RWPE1 (cell line): Measurements from ENCODE around the gene LRTM2.

Experiments used
- CTCF ChIA-PET: fragments of 350-600 bp; sonication (Branson Sonifier 250); formaldehyde crosslinking; extraction: SDS; loops from one replicate; lab custom pipeline; 2021; lab: Yijun Ruan, JAX
- POLR2A ChIA-PET: fragments of 400-600 bp; formaldehyde crosslinking; extraction: SDS; loops from one replicate; lab custom pipeline; 2020; ENCODE audit warnings: antibody characterized with exemption; ENCODE audit not compliant: low non-redundant PET; lab: Yijun Ruan, JAX
- DNase-seq: peaks from one replicate; pipeline ENCODE4 v3.0.0; 2012; ENCODE audit warnings: low spot score
- H3K27ac ChIP-seq: fragments of 450-650 bp; 2 replicates; pipeline ENCODE4 v1.5.1; 2017
- CTCF ChIP-seq: fragments of 450-650 bp; conservative IDR thresholded peaks from 2 replicates; pipeline ENCODE4 v1.5.1; 2017; ENCODE audit warnings: low read depth, mild to moderate bottlenecking

Gene LRTM2

GRCh38 chr12:1806301-1807086 is 13.9 kb upstream of the LRTM2 start:
- ChIA-PET POLR2A (no interaction called here), CTCF (no interaction called here)
- no peak for TF ChIP-seq CTCF
- no peak for DNase-seq
- no peak overlapping the region for H3K27ac ChIP-seq

- no peak overlapping the region for H3K27ac ChIP-seq
- ChIA-PET CTCF (interaction anchor here (0.7 kb wide), 1 partner anchor 134 kb away, joined by 3 read pairs; no protein-coding TSS in a partner anchor), POLR2A (no interaction called here)
- no peak for DNase-seq
- no peak for TF ChIP-seq CTCF
Observed at GRCh38 chr12:1807087-1807860, 13.1 kb upstream of the LRTM2 start.

GRCh38 chr12:1808036-1808797 is 12.1 kb upstream of the LRTM2 start:
- TF ChIP-seq CTCF, result no peak
- CTCF ChIA-PET, result interaction anchor here (0.6 to 0.7 kb wide), 2 partner anchors 27 to 133 kb away, joined by 3 read pairs; no protein-coding TSS in a partner anchor
- no peak for DNase-seq
- POLR2A ChIA-PET, result no interaction called here
- H3K27ac ChIP-seq, result no peak overlapping the region

- ChIA-PET POLR2A (no interaction called here), CTCF (no interaction called here)
- no peak for DNase-seq
- H3K27ac ChIP-seq, result no peak overlapping the region
- no peak for TF ChIP-seq CTCF
Observed at GRCh38 chr12:1808798-1809480, 11.4 kb upstream of the LRTM2 start.

GRCh38 chr12:1809591-1810190 is 10.7 kb upstream of the LRTM2 start:
- CTCF ChIA-PET, result no interaction called here
- no peak for TF ChIP-seq CTCF
- no peak for DNase-seq
- H3K27ac ChIP-seq, result no peak overlapping the region
- POLR2A ChIA-PET, result no interaction called here
